ENCODE measurements around the gene ZBTB7A. TPM values are rescaled to one million over a fixed set of nuclear protein-coding genes. Genes with fewer than 3 reads are reported as not detected.

ZBTB7A gene
- total RNA-seq, 2 donors from 2014 or later, result 110 to 123 TPM

- DNase-seq, result no peak
- no peak overlapping the region for H3K4me3 ChIP-seq
- no peak for TF ChIP-seq CTCF (IDR thresholded peaks at IDR 0.05)
- H3K9me3 ChIP-seq, result no peaks in the 10 kb centered on the region
- H3K27ac ChIP-seq, result no peak overlapping the region
- H3K36me3 ChIP-seq, result peaks cover 11% of the 10 kb centered on the region
- no peak overlapping the region for H3K9ac ChIP-seq (ENCODE audit: low read depth in 2 of 2, low read length in 2 of 2)
- H3K27me3 ChIP-seq, result no peaks in the 10 kb centered on the region
- no peaks in the 10 kb centered on the region for H3K4me1 ChIP-seq
- intact Hi-C loops (cut with DNase I), result no loop called here
These were observed 34.7 kb upstream of the ZBTB7A start for GRCh38 chr19:4101496-4101770.

DNA sequence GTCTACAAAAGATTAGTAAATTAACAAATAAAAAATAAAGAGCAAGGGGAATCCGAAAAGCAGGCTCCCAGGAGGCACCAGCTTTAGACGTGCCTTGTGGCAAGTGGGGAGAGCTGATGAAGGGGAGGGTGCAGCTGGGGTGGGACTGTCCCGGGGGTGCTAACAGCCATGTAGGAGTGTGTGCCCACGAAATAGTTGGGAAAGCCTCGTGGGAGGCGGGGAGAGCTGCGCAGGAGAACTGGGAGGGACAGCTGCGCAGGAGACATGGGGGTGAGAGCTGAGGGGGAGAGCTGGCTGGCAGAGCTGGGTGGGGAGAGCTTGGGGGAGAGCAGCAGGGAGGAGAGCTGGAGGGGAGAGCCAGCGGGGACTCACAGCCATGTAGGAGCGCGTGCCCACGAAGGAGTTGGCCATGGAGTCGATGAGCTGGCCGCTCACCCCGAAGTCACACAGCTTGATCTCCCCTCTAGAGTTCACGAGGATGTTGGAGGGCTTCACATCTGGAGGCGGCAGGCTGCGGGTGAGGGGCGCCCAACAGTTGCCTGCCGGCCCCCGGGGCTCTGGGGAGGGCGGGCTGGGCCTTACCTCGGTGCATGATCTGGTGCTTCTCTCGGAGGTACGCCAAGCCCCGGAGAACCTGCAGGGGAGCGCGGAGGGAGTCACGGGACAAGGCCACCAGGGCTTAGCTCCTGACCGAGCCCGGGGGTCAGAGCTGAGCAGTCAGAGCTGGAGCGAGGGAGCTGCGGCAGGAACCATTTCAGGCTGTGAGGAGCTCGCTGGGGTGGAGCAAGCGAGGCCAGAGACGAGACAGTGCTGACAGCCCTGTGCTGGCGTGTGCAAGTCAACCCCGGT is 34.2 kb upstream of the ZBTB7A start:
- TF ChIP-seq CTCF (IDR thresholded peaks at IDR 0.05), result no peak
- H3K4me3 ChIP-seq, result no peak overlapping the region
- H3K27ac ChIP-seq, result no peak overlapping the region
- H3K4me1 ChIP-seq, result no peaks in the 10 kb centered on the region
- H3K9me3 ChIP-seq, result no peaks in the 10 kb centered on the region
- peaks cover 11% of the 10 kb centered on the region for H3K36me3 ChIP-seq
- DNase-seq, result no peak
- intact Hi-C loops (cut with DNase I), result no loop called here
- no peaks in the 10 kb centered on the region for H3K27me3 ChIP-seq
- no peak overlapping the region for H3K9ac ChIP-seq (ENCODE audit: low read depth in 2 of 2, low read length in 2 of 2)

GRCh38 chr19:4099041-4099764 is 32.5 kb upstream of the ZBTB7A start:
- Histone ChIP-seq H3K27me3 (no peaks in the 10 kb centered on the region), H3K4me1 (peaks cover 9% of the 10 kb centered on the region), H3K9me3 (no peaks in the 10 kb centered on the region), H3K9ac (ENCODE audit: low read depth in 2 of 2, low read length in 2 of 2) (no peak overlapping the region), H3K4me3 (no peak overlapping the region), H3K36me3 (peaks cover 11% of the 10 kb centered on the region), H3K27ac (no peak overlapping the region)
- TF ChIP-seq CTCF (IDR thresholded peaks at IDR 0.05), result no peak
- no peak for DNase-seq
- intact Hi-C loops (cut with DNase I), result no loop called here

- Histone ChIP-seq H3K4me3 (no peak overlapping the region), H3K9me3 (no peaks in the 10 kb centered on the region), H3K4me1 (peaks cover 10% of the 10 kb centered on the region), H3K36me3 (peaks cover 11% of the 10 kb centered on the region), H3K9ac (ENCODE audit: low read depth in 2 of 2, low read length in 2 of 2) (no peak overlapping the region), H3K27me3 (no peaks in the 10 kb centered on the region), H3K27ac (no peak overlapping the region)
- no peak for TF ChIP-seq CTCF (IDR thresholded peaks at IDR 0.05)
- no peak for DNase-seq
- intact Hi-C loops (cut with DNase I), result no loop called here
These were observed 31.8 kb upstream of the ZBTB7A start for GRCh38 chr19:4098493-4098892.

- intact Hi-C loops (cut with DNase I), result no loop called here
- no peaks in the 10 kb centered on the region for H3K27me3 ChIP-seq
- no peak for DNase-seq
- H3K9ac ChIP-seq (ENCODE audit: low read depth in 2 of 2, low read length in 2 of 2), result no peak overlapping the region
- no peak overlapping the region for H3K27ac ChIP-seq
- peaks cover 11% of the 10 kb centered on the region for H3K36me3 ChIP-seq
- H3K4me3 ChIP-seq, result no peak overlapping the region
- no peaks in the 10 kb centered on the region for H3K9me3 ChIP-seq
- no peak for TF ChIP-seq CTCF (IDR thresholded peaks at IDR 0.05)
- H3K4me1 ChIP-seq, result peaks cover 10% of the 10 kb centered on the region
These were observed 30.8 kb upstream of the ZBTB7A start for GRCh38 chr19:4097501-4097900.
